ENCODE results near the gene SPTAN1.

Gene SPTAN1

GRCh38 chr9:128607642-128608350 is 55.4 kb downstream of the SPTAN1 start:
- peak; percentile 100 for DNase-seq

GRCh38 chr9:128610897-128611296 is 58.5 kb downstream of the SPTAN1 start:
- no peak for DNase-seq

GRCh38 chr9:128611600-128612394 is 59.4 kb downstream of the SPTAN1 start:
- DNase-seq = no peak

- DNase-seq = no peak
These were observed 62.3 kb downstream of the SPTAN1 start for GRCh38 chr9:128614728-128615127.

GRCh38 chr9:128615571-128615970 is 63.2 kb downstream of the SPTAN1 start:
- DNase-seq = no peak

- DNase-seq = no peak
These were observed 65.6 kb downstream of the SPTAN1 start for GRCh38 chr9:128617943-128618342.

- no peak for DNase-seq
These were observed 66.7 kb downstream of the SPTAN1 start for GRCh38 chr9:128619127-128619526.

GRCh38 chr9:128619779-128620178 is 67.4 kb downstream of the SPTAN1 start:
- no peak for DNase-seq

GRCh38 chr9:128621730-128622455 is 69.5 kb downstream of the SPTAN1 start:
- peak; percentile 23 for DNase-seq

GRCh38 chr9:128624566-128624965 is 72.2 kb downstream of the SPTAN1 start:
- DNase-seq = no peak

GRCh38 chr9:128625391-128626146 is 73.2 kb downstream of the SPTAN1 start:
- no peak for DNase-seq

GRCh38 chr9:128626181-128626580 is 73.8 kb downstream of the SPTAN1 start:
- DNase-seq = no peak

GRCh38 chr9:128627127-128627715 is 74.8 kb downstream of the SPTAN1 start:
- no peak for DNase-seq

GRCh38 chr9:128627906-128628305 is 75.5 kb downstream of the SPTAN1 start:
- no peak for DNase-seq

- no peak for DNase-seq
These were observed 76.2 kb downstream of the SPTAN1 start for GRCh38 chr9:128628471-128629048.

- DNase-seq = no peak
These were observed 76.7 kb downstream of the SPTAN1 start for GRCh38 chr9:128629136-128629535.

- no peak for DNase-seq
These were observed 77.6 kb downstream of the SPTAN1 start for GRCh38 chr9:128629852-128630545.

GRCh38 chr9:128631636-128632035 is 79.2 kb downstream of the SPTAN1 start:
- DNase-seq = no peak

GRCh38 chr9:128632066-128632465 is 79.7 kb downstream of the SPTAN1 start:
- DNase-seq = no peak

GRCh38 chr9:128632486-128632885 is 80.1 kb downstream of the SPTAN1 start:
- no peak for DNase-seq

- DNase-seq = no peak
These were observed 80.7 kb downstream of the SPTAN1 start for GRCh38 chr9:128633057-128633456.
